ENCODE results near the gene ADAM23. TPM values are rescaled to one million over a fixed set of nuclear protein-coding genes. Genes with fewer than 3 reads are reported as not detected.

ADAM23 gene
- total RNA-seq, 1 experiment from 2014 or later, result 24.6 TPM

DNA sequence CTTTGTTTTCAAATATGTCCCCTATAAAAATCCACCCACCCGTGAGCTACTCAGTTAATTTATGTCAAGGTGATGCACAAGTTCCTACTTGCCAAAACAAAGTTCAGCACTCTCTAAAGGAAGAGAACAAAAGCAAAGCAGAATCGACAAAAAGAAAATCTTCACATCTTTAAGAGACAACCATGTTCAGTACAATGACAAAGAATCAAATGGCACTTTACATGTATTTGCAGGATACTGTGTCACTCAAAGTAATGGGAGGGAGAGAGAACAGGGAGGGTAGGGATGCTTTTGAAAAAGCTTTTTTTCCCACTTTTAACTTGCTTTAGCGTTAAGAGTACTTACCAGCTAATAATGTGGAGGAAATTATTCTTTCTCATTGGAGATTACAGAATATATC lies 159.9 kb downstream of the ADAM23 start:
- ChIA-PET CTCF (no interaction called here), POLR2A (no interaction called here)
- H3K4me1 Mint-ChIP-seq, result peaks cover 3% of the 10 kb centered on the region; the same call in 1 of the 2 replicates
- ATAC-seq (no peak), DNase-seq (ENCODE audit: low spot score) (no peak)
- H3K27me3 Mint-ChIP-seq (ENCODE audit: low read depth), result no peaks in the 10 kb centered on the region
- no peak overlapping the region for H3K4me3 Mint-ChIP-seq
- no peak for TF ChIP-seq OVOL2 (CRISPR knock-in tag; IDR thresholded peaks at IDR 0.05; ENCODE audit: borderline replicate concordance)
- TF ChIP-seq JAZF1 (CRISPR knock-in tag; IDR thresholded peaks at IDR 0.05), result no peak
- TF ChIP-seq, protein P1, sequence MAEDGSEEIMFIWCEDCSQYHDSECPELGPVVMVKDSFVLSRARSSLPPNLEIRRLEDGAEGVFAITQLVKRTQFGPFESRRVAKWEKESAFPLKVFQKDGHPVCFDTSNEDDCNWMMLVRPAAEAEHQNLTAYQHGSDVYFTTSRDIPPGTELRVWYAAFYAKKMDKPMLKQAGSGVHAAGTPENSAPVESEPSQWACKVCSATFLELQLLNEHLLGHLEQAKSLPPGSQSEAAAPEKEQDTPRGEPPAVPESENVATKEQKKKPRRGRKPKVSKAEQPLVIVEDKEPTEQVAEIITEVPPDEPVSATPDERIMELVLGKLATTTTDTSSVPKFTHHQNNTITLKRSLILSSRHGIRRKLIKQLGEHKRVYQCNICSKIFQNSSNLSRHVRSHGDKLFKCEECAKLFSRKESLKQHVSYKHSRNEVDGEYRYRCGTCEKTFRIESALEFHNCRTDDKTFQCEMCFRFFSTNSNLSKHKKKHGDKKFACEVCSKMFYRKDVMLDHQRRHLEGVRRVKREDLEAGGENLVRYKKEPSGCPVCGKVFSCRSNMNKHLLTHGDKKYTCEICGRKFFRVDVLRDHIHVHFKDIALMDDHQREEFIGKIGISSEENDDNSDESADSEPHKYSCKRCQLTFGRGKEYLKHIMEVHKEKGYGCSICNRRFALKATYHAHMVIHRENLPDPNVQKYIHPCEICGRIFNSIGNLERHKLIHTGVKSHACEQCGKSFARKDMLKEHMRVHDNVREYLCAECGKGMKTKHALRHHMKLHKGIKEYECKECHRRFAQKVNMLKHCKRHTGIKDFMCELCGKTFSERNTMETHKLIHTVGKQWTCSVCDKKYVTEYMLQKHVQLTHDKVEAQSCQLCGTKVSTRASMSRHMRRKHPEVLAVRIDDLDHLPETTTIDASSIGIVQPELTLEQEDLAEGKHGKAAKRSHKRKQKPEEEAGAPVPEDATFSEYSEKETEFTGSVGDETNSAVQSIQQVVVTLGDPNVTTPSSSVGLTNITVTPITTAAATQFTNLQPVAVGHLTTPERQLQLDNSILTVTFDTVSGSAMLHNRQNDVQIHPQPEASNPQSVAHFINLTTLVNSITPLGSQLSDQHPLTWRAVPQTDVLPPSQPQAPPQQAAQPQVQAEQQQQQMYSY (CRISPR knock-in tag; IDR thresholded peaks at IDR 0.05), result no peak
- TF ChIP-seq STAT6 (CRISPR knock-in tag; conservative IDR thresholded peaks at IDR 0.05; ENCODE audit: low read depth), result no peak
- TF ChIP-seq ATF1 (CRISPR knock-in tag; IDR thresholded peaks at IDR 0.05), result no peak
- no peak for TF ChIP-seq ZNF317 (CRISPR knock-in tag; IDR thresholded peaks at IDR 0.05; ENCODE audit: borderline replicate concordance, low read depth)
- TF ChIP-seq FOXK1 (CRISPR knock-in tag; IDR thresholded peaks at IDR 0.05), result no peak
- TF ChIP-seq SOX15 (CRISPR knock-in tag; IDR thresholded peaks at IDR 0.05), result no peak
- no peak for TF ChIP-seq ZNF423 (CRISPR knock-in tag; IDR thresholded peaks at IDR 0.05)
- TF ChIP-seq NR2C2 (CRISPR knock-in tag; IDR thresholded peaks at IDR 0.05), result no peak
- TF ChIP-seq, protein P2, sequence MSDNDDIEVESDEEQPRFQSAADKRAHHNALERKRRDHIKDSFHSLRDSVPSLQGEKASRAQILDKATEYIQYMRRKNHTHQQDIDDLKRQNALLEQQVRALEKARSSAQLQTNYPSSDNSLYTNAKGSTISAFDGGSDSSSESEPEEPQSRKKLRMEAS (CRISPR knock-in tag; IDR thresholded peaks at IDR 0.05), result no peak
- no peak for TF ChIP-seq AFF4 (CRISPR knock-in tag; IDR thresholded peaks at IDR 0.05; ENCODE audit: borderline replicate concordance)
- TF ChIP-seq, protein P3, sequence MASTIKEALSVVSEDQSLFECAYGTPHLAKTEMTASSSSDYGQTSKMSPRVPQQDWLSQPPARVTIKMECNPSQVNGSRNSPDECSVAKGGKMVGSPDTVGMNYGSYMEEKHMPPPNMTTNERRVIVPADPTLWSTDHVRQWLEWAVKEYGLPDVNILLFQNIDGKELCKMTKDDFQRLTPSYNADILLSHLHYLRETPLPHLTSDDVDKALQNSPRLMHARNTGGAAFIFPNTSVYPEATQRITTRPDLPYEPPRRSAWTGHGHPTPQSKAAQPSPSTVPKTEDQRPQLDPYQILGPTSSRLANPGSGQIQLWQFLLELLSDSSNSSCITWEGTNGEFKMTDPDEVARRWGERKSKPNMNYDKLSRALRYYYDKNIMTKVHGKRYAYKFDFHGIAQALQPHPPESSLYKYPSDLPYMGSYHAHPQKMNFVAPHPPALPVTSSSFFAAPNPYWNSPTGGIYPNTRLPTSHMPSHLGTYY (CRISPR knock-in tag; IDR thresholded peaks at IDR 0.05), result no peak
- TF ChIP-seq, protein P4, sequence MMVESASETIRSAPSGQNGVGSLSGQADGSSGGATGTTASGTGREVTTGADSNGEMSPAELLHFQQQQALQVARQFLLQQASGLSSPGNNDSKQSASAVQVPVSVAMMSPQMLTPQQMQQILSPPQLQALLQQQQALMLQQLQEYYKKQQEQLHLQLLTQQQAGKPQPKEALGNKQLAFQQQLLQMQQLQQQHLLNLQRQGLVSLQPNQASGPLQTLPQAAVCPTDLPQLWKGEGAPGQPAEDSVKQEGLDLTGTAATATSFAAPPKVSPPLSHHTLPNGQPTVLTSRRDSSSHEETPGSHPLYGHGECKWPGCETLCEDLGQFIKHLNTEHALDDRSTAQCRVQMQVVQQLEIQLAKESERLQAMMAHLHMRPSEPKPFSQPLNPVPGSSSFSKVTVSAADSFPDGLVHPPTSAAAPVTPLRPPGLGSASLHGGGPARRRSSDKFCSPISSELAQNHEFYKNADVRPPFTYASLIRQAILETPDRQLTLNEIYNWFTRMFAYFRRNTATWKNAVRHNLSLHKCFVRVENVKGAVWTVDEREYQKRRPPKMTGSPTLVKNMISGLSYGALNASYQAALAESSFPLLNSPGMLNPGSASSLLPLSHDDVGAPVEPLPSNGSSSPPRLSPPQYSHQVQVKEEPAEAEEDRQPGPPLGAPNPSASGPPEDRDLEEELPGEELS (CRISPR knock-in tag; IDR thresholded peaks at IDR 0.05), result no peak
- no peak for TF ChIP-seq CREM (CRISPR knock-in tag; IDR thresholded peaks at IDR 0.05)
- no peak for TF ChIP-seq FOXP1 (CRISPR knock-in tag; IDR thresholded peaks at IDR 0.05; ENCODE audit: borderline replicate concordance)
- TF ChIP-seq, protein P5, sequence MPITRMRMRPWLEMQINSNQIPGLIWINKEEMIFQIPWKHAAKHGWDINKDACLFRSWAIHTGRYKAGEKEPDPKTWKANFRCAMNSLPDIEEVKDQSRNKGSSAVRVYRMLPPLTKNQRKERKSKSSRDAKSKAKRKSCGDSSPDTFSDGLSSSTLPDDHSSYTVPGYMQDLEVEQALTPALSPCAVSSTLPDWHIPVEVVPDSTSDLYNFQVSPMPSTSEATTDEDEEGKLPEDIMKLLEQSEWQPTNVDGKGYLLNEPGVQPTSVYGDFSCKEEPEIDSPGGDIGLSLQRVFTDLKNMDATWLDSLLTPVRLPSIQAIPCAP (CRISPR knock-in tag; IDR thresholded peaks at IDR 0.05), result no peak
- TF ChIP-seq, protein P6, sequence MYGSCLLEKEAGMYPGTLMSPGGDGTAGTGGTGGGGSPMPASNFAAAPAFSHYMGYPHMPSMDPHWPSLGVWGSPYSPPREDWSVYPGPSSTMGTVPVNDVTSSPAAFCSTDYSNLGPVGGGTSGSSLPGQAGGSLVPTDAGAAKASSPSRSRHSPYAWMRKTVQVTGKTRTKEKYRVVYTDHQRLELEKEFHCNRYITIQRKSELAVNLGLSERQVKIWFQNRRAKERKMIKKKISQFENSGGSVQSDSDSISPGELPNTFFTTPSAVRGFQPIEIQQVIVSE (CRISPR knock-in tag; IDR thresholded peaks at IDR 0.05; ENCODE audit: borderline replicate concordance), result no peak
- no peak for TF ChIP-seq NR3C1 (CRISPR knock-in tag; conservative IDR thresholded peaks at IDR 0.05; ENCODE audit: low read depth)
- TF ChIP-seq NFE2L1 (CRISPR knock-in tag; IDR thresholded peaks at IDR 0.05), result no peak
- H3K27ac Mint-ChIP-seq, result no peak overlapping the region
- H3K36me3 Mint-ChIP-seq, result no peaks in the 10 kb centered on the region
- no peaks in the 10 kb centered on the region for H3K9me3 Mint-ChIP-seq

Measured in WTC11 (cell line).